GM19240 (cell line): ENCODE data around the gene TFG.

Source experiments
- DNase-seq: peaks from one replicate; pipeline ENCODE4 v3.0.0; 2011; ENCODE audit warnings: low spot score; ENCODE audit not compliant: insufficient read length

The TFG gene

DNA sequence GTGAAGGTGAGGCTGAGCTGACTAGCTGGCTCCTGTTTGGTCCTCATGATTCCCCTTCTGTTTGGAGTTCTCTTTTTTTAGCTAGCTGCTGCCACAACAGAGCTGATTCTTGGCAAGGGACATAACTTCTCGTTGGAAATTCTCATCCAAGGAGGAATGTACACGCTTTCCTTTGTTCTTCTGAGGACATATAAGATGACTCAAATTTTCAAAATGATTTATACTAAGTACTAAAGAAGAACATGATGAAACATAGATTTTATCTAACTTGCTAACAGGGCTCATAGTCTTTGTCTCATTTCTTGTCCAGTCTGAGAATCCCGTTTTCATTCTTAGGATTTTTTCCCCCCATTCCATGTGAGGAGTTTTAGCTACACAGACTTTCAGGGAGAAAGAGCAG, 2.9 kb upstream of the TFG start:
- no peak for DNase-seq

DNA sequence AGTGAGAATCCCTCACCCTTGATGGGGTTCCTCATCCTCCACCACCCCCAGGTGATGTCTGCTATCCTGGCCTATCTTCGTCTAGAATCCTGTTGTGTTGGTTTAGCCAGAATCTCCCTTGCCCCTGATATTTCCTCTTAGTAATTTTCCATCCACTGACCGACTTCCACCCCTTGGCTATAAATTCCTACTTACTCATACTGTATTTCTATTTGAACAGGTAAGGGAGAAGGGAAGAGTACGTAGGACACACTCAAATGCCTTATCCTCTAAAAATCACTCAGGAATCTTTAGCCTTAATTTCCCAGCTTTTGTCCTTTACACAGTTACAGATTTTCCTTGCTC, 678 bp upstream of the TFG start:
- DNase-seq = no peak

DNA sequence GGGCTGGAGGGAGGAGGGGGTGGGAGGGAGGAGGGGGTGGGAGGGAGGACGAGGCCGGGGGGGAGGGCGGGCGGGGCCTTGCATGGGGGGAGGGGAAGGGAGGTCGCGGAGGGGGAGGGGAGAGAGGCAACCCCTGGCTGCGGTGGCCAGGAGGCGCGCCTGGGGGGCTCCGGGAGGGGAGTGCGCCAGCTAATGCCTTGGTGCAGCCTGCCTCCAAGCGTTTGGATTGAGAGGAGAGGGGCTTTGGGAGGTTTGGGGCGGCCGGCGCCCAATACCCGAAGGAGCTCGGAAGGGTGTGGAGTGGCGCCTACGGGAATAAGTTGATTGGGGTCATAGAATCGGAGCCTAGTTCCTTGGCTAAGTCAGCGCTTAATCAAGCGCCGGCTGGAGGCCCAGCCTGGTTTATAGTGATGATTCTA, 557 bp downstream of the TFG start:
- DNase-seq = no peak

DNA sequence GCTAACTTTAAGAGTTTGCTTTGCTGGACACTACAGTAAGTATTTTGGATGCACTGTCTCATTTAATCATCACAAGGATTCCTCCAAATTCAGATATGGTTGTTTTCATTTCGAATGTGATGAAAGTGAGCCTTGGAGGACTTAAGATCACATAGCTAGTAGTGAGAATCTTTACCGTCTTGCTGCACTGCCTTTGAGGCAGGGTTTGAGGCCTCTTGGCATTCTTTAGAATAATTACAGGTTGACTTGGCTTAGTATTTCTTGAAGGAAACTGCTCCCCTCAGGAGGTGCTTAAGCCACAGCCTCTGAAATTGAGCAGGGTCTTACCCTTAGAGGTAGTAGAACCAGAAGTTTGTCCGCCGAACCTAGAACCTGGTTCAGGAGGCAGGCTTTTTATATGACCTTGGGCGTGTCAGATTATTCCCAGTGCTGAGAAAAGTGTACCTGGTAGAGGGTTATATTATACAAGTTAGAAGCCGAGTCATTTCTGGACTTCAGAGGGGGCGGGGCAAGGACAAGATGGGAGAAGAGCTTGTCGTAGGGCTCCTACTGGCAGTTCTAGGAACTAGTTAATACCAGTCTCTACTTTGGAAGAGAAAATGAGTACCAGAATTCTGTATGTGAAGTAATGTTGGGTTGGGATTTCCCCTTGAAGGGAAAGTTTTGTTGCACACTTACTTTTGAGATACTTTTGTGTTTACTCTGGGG, 1.1 kb downstream of the TFG start:
- DNase-seq = no peak

DNA sequence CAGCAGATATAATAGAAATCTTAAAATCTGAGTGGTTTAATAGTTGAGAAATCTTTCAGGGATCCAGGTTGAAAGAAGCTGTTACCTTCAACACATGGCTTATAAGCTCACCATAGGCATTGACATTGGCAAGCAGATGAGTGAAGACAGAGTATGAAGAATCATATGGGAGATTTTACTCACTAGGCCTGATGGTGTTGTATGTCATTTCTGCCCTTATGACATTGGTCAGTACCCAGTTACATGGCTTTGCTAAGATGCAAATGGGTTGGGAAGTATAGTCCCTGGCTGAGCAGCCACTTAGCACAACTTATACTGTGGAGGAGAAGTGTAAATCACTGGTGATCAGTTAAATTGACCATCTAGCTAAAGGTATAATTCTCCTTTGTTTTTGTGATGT, 5.9 kb downstream of the TFG start:
- DNase-seq = no peak

DNA sequence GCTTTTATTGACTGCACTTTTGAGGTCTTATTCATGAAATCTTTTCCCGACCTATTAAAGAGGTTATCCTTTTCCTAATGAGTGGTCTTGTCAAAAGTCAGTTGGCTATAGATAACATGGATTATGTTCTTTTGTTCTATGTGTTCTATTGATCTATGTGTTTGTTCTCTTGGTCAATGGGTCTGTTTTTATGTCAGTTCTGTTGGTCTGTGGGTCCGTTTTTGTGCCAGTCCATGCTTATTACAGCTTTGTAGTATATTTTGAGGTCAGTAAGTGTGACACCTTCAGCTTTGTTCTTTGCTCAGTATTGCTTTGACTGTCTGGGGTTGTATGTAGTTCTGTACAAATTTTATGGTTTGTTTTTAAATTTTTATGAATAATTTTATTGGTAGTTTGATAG, 7.8 kb downstream of the TFG start:
- DNase-seq = no peak

DNA sequence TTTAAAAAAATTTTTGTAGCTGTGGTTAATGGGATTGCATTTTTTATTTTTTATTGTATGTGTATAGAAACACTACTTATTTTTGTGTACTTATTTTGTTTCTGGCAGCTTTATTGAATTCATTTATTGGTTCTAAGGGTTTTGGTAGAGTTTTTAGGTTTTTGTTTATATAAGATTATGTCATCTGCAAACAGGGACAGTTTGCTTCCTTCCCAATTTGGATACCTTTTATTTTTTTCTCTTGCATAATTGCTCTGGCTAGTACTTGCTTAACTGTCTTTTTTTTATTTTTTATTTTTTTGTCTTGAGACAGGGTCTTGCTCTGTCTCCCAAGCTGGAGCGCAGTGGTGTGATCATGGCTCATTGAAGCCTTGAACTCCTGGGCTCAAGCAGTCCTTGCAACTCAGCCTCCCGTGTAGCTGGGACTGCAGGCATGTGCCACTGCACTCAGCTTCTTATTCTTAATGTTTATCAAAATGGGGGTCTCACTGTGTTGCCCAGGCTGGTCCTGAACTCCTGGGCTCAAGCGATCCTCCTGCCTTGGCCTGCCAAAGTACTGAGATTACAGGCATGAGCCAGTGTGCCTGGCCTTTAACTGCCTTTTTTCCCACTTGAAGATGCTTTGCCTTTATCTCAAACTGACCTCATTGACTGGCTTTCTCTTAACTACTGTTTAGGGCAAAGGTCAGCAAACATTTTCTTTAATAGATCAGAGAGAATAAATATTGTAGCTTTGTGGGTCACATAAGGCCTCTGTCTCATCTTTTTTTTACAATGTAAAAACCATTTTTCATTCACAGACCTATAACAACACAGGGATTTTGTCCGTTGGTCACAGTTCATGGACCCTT, 8.6 kb downstream of the TFG start:
- no peak for DNase-seq

DNA sequence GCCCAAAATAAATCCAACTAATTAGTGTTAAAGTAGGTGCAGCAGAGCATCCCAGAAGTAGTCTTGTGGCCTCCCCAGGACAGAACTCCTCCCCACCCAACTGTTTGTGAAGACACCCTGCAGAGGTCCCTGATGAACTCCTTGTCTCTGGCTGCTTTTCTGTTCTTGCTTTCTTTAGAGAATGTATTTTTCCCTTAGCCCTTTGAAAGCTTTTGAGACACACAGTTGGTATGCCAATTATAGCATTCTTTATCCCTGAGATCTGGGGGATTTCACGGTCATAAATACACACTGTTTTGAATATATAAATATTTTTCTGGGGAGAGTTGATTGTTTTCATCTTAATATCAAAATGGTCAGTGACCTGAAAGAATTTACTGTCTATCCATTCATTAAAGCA, 9.8 kb downstream of the TFG start:
- DNase-seq = no peak

DNA sequence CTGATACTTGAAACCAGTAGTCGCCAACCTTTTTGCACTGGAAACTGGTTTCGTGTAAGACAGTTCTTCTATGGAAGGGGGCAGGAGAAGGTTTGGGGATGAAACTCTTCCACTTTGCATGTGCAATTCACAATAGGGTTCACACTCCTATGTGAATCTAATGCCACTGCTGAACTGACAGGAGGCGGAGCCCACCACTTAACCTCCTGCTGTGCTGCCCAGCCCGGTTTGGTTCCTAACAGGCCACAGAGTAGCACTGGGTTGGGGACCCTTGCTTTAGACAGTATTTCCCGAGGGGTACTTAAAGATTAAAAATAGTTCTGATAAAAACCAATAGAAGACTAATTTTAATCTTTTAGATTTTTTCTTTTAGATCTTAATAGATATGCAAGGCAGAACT, 11.1 kb downstream of the TFG start:
- no peak for DNase-seq

DNA sequence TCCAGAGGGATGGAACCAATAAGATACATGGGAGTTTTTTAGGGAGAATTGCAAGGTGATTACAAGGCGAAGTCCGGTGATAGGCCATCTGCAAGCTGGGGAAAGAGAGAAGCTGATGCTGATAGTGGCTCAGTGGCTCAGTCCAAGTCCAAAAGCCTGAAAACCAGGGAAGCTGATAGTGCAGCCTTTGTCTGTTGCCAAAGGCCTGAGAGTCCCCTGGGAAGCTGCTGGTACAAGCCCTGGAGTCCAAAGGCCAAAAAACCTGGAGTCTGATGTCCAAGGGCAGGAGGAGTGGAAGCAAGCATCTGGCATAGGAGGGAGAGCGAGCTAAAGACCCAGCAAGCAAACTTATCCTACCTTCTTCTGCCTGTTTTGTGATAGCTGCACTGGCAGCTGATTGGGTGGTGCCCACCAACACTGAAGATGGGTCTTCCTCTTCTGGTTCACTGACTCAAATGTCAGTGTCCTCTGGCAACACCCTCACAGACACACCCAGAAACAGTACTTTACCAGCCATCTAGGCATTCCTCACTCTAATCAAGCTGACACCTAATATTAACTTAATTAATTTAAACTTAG, 16.7 kb downstream of the TFG start:
- no peak for DNase-seq

DNA sequence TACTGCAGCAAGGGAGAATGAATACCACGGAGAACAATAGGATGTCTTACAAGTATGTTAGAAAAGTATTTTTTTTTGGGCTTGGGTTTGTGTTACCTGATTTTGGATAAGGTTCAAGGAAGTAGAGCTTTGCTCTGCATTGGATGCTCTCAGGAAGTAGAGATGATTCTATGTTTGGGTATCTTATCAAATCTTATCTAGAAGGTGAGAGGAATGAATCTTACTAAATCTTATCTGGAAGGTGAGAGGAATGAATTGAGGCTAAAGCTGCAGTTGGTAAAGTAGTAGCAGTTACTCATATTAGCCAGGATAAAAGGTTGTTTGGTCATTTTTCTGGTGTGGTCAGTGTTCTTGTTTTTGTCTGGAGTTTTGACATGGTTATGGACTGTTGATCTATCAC, 17.4 kb downstream of the TFG start:
- DNase-seq = no peak

DNA sequence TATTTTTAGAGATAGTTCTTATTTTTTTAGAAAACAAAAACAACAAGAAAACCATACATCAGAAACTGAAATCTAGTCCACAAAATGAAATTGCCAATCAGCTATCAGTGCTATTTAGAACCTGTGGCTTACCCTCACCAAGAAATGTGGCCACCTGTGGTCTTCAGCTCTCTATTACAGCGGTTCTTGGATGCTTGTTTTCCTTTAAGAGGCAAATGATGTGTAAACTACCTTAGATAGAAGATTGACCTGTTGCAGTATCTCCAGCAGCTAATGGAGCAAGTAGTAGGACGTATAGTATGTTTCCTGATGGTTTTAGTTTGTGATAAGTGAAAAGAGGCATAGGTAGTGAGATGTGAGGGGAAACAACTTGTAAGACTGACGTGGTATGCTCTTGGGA, 21.2 kb downstream of the TFG start:
- DNase-seq = no peak

DNA sequence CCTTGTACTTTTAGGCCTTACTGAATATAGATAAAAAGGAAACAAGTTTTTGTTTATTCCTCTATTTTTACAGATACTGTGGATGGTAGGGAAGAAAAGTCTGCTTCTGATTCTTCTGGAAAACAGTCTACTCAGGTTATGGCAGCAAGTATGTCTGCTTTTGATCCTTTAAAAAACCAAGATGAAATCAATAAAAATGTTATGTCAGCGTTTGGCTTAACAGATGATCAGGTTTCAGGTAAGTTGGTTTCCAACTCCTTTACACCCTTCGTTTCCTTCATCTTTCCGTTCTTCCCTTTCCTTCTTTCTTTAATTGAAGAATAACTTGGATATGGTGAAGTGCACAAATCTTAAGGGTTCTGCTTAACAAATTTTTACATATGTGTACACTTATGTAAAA, 23.1 kb downstream of the TFG start:
- no peak for DNase-seq

DNA sequence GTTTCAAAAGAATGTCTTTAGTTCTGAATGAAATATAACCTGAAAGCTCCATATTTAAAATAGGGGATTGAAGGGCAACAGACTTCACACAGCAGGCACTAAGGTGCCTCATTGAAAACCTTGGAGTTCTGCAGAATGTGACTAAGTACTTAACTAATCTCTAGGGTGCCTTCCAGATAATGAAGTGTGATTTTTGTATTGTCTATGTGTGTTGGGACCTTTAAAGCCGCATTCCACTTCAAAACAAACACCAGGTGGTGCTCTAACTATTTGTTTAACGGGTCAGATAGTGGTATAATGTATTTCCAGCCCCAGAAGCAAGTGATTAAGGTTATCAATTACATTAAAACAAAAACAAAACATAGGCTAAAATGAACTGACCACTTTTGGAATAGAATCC, 28.0 kb downstream of the TFG start:
- no peak for DNase-seq

DNA sequence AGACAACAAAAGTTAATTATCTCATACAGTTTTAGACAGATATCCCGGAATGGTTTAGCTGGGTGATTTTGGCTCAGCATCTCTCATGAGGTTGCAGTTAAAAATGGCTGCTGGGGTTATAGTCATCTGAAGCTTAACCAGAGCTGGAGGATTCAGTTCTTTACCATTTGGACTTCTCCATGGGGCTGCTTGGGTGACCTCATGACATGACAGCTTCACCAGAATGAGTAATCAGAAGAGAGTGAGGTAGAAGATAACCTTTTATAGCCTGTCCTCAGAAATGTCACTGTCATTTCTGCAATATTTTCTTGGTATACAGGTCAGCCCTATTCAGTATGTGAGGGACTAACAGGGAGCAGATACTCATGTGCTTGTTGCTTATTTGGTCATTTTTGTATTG, 30.9 kb downstream of the TFG start:
- no peak for DNase-seq

DNA sequence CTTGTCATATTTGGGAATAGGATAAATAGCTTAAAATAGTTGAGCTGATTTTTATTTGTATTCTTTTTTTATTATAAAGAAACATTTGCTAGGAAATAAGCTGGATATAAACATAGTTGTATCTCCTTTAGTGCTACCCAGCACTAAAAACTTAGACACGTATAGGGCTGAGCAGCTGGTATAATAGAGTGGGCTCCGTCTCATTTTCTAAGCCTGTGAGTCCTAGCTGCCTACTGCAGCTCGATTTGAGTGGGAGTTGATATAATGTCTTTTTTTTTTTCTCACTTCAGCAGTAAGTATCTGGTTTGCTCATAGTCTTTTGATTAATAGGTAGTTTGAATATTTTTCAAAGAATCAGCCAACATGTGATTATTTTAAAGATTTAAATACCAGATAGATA, 34.2 kb downstream of the TFG start:
- DNase-seq = no peak

DNA sequence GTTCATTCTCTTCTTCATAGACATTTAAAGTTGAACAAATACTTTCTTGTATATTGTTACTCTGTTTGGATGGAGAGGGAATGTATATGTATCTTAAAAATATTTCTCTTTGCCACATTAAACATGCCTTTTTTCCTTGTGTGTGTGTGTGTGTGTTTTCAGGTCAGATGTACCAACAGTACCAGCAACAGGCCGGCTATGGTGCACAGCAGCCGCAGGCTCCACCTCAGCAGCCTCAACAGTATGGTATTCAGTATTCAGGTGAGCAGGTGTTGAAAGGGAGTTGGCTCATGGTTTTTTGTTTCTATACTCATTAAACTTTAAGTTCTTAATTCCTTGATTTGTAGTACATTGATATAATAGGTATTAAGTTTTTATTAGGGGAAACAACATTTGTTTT, 35.4 kb downstream of the TFG start:
- DNase-seq = no peak

DNA sequence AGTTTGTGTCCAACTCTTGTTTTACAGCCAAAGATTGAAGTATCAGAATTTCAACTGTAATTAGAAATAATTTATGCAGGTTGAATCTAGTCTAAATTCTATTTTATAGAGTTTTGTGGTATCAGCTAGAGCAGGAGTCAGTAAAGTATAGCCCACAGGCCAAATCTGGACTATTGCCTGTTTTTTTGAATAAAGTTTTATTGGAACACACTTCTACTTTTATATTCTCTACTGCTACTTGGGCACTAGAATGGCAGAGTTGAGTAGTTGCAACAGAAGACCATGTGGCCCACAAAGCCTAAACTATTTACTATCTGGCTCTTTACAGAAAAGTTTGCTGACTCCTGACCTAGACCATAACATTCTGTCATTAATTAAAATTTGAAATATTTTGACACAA, 36.3 kb downstream of the TFG start:
- DNase-seq = no peak

DNA sequence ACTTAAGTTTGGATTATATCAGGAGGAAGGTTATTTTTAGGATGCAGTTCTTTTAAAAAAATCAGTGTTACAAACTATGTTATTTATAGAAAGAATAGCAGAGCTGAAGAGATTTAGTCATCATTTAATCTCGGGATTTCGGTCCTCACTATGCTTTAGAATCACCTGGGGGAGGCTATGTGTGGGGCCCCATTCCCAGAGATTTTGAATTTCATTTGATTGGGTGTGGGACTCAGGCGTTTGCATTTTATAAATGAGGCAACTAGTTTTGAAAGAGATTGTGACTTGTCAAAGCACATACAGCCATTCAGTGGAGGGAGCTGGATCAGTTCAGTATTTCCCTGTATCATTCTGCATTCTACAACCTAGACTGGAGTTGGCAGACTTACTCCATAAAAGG, 36.8 kb downstream of the TFG start:
- no peak for DNase-seq

DNA sequence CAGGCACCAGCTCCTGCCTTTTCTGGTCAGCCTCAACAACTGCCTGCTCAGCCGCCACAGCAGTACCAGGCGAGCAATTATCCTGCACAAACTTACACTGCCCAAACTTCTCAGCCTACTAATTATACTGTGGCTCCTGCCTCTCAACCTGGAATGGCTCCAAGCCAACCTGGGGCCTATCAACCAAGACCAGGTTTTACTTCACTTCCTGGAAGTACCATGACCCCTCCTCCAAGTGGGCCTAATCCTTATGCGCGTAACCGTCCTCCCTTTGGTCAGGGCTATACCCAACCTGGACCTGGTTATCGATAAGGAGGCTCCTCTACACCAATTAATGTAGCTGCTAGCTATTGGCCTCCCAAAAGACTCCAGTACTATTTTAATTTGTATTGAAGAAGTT, 38.9 kb downstream of the TFG start:
- no peak for DNase-seq

DNA sequence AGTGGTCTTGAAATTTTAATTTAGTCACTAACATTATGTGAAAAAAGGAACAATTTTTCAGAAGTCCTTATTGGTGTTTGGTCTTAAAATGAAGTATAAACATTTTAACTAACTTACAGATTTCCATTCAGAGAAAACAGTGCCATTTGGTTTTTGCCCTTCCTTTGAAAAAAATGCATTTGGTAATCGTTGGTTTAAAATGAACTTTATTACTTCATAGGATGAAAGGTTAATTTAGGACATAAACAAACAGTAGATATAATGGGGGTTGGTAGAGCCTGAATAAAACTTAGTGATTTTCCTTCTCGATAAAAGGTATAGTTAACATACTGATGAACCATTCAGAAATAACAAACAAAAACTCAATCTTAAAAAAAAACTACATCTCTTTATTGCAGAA, 39.7 kb downstream of the TFG start:
- DNase-seq = no peak

DNA sequence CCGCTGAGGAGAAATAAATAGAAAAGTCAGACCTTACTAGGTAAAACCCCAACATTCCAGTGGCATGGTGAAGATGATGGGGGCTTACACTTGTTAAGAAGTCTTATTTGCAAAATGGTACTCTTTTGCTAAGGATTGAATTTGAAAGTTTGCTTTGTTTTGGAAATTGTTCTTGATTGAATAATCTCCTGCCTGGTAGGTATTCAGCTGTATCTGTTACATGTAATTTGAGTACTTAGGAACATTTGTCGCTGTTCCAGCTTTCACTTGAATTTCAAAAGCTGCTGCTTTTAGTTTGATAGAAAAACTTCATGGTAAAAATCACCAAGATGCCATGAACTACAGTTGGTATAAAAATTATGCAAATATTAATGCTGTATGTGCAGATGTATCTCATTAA, 44.6 kb downstream of the TFG start:
- DNase-seq = no peak
